Activated naive CD8-positive, alpha-beta T cell treated with anti-CD3 and anti-CD28 coated beads for 36 hours (primary cell): ENCODE results near the gene RAB3IP. TPM values are rescaled to one million over a fixed set of nuclear protein-coding genes. Genes with fewer than 3 reads are reported as not detected.

Experiments
- DNase-seq: peaks from one replicate; pipeline ENCODE4 v3.0.0; 2021
- H3K27ac Mint-ChIP-seq: one replicate; pipeline ENCODE4 v1.8.0; 2022; ENCODE audit warnings: mild to moderate bottlenecking, moderate library complexity, mixed read lengths
- H3K27me3 Mint-ChIP-seq: one replicate; pipeline ENCODE4 v1.8.0; 2022; ENCODE audit warnings: mild to moderate bottlenecking, mixed read lengths
- H3K36me3 Mint-ChIP-seq: one replicate; pipeline ENCODE4 v1.8.0; 2021; ENCODE audit warnings: mild to moderate bottlenecking, mixed read lengths
- H3K4me1 Mint-ChIP-seq: one replicate; pipeline ENCODE4 v1.8.0; 2021; ENCODE audit warnings: mixed read lengths
- H3K4me3 Mint-ChIP-seq: one replicate; pipeline ENCODE4 v1.8.0; 2022; ENCODE audit warnings: mild to moderate bottlenecking, moderate library complexity, mixed read lengths
- H3K9me3 Mint-ChIP-seq: one replicate; pipeline ENCODE4 v1.8.0; 2022; ENCODE audit warnings: mixed read lengths
- total RNA-seq, 2 experiments: library from RNA; stranded (reverse); gene quantifications; one replicate each; pipeline ENCODE4 v1.2.3, GENCODE V29; 2021

Gene RAB3IP
- total RNA-seq, result 10 to 100 TPM; 33.4 to 40.9 TPM

- Mint-ChIP-seq H3K27me3 (peaks cover 8% of the 10 kb centered on the region), H3K27ac (peak within 1 kb of the TSS; percentile 82), H3K9me3 (no peaks in the 10 kb centered on the region), H3K4me1 (peaks cover 23% of the 10 kb centered on the region), H3K36me3 (peaks cover 3% of the 10 kb centered on the region), H3K4me3 (peak within 1 kb of the TSS; percentile 80)
- DNase-seq, result peak; percentile 94
Measured at GRCh38 chr12:69738351-69739286, at the start of gene RAB3IP. TSS of gene RAB3IP (plus strand) at chr12:69738860. CDS start at chr12:69755409, 16,549 bp downstream.

- Mint-ChIP-seq H3K36me3 (no peaks in the 10 kb centered on the region), H3K9me3 (no peaks in the 10 kb centered on the region), H3K27me3 (peaks cover 24% of the 10 kb centered on the region), H3K4me1 (peaks cover 7% of the 10 kb centered on the region), H3K27ac (no peak overlapping the region), H3K4me3 (no peak overlapping the region)
- no peak for DNase-seq
Measured at GRCh38 chr12:69689638-69690037, 49.0 kb upstream of the RAB3IP start.

GRCh38 chr12:69694123-69694522 is 44.5 kb upstream of the RAB3IP start:
- Mint-ChIP-seq H3K4me3 (no peak overlapping the region), H3K27me3 (peaks cover 7% of the 10 kb centered on the region), H3K36me3 (no peaks in the 10 kb centered on the region), H3K27ac (no peak overlapping the region), H3K4me1 (peaks cover 4% of the 10 kb centered on the region), H3K9me3 (no peaks in the 10 kb centered on the region)
- DNase-seq, result no peak

- DNase-seq, result no peak
- no peaks in the 10 kb centered on the region for H3K36me3 Mint-ChIP-seq
- no peak overlapping the region for H3K27ac Mint-ChIP-seq
- peaks cover 6% of the 10 kb centered on the region for H3K27me3 Mint-ChIP-seq
- no peak overlapping the region for H3K4me3 Mint-ChIP-seq
- no peaks in the 10 kb centered on the region for H3K4me1 Mint-ChIP-seq
- H3K9me3 Mint-ChIP-seq, result no peaks in the 10 kb centered on the region
Measured at GRCh38 chr12:69698054-69698453, 40.6 kb upstream of the RAB3IP start.

GRCh38 chr12:69698769-69699540 is 39.7 kb upstream of the RAB3IP start, which contains the start of gene BEST3:
TSS of gene BEST3 (minus strand) at chr12:69699303. CDS start at chr12:69697798, 1,505 bp downstream.
- H3K4me3 Mint-ChIP-seq, result no peak within 1 kb of the TSS
- H3K27me3 Mint-ChIP-seq, result peaks cover 7% of the 10 kb centered on the region
- H3K9me3 Mint-ChIP-seq, result no peaks in the 10 kb centered on the region
- no peaks in the 10 kb centered on the region for H3K36me3 Mint-ChIP-seq
- no peak for DNase-seq
- no peaks in the 10 kb centered on the region for H3K4me1 Mint-ChIP-seq
- no peak within 1 kb of the TSS for H3K27ac Mint-ChIP-seq

GRCh38 chr12:69701826-69702225 is 36.8 kb upstream of the RAB3IP start:
- Mint-ChIP-seq H3K27ac (no peak overlapping the region), H3K4me3 (no peak overlapping the region), H3K27me3 (peaks cover 18% of the 10 kb centered on the region), H3K4me1 (no peaks in the 10 kb centered on the region), H3K9me3 (no peaks in the 10 kb centered on the region), H3K36me3 (no peaks in the 10 kb centered on the region)
- DNase-seq, result no peak

GRCh38 chr12:69703146-69703642 is 35.5 kb upstream of the RAB3IP start:
- Mint-ChIP-seq H3K4me1 (no peaks in the 10 kb centered on the region), H3K36me3 (no peaks in the 10 kb centered on the region), H3K27ac (no peak overlapping the region), H3K27me3 (peaks cover 25% of the 10 kb centered on the region), H3K4me3 (no peak overlapping the region), H3K9me3 (no peaks in the 10 kb centered on the region)
- DNase-seq, result no peak

GRCh38 chr12:69704357-69704756 is 34.3 kb upstream of the RAB3IP start:
- DNase-seq, result no peak
- Mint-ChIP-seq H3K4me1 (no peaks in the 10 kb centered on the region), H3K9me3 (no peaks in the 10 kb centered on the region), H3K4me3 (no peak overlapping the region), H3K36me3 (no peaks in the 10 kb centered on the region), H3K27ac (no peak overlapping the region), H3K27me3 (peaks cover 28% of the 10 kb centered on the region)

- Mint-ChIP-seq H3K9me3 (no peaks in the 10 kb centered on the region), H3K36me3 (no peaks in the 10 kb centered on the region), H3K4me3 (no peak overlapping the region), H3K27me3 (peaks cover 21% of the 10 kb centered on the region), H3K27ac (no peak overlapping the region), H3K4me1 (no peaks in the 10 kb centered on the region)
- no peak for DNase-seq
Measured at GRCh38 chr12:69708649-69709048, 30.0 kb upstream of the RAB3IP start.

GRCh38 chr12:69712826-69713225 is 25.8 kb upstream of the RAB3IP start:
- Mint-ChIP-seq H3K4me1 (no peaks in the 10 kb centered on the region), H3K27me3 (peaks cover 6% of the 10 kb centered on the region), H3K9me3 (no peaks in the 10 kb centered on the region), H3K36me3 (no peaks in the 10 kb centered on the region), H3K27ac (no peak overlapping the region), H3K4me3 (no peak overlapping the region)
- no peak for DNase-seq

- no peak overlapping the region for H3K27ac Mint-ChIP-seq
- no peak overlapping the region for H3K4me3 Mint-ChIP-seq
- H3K27me3 Mint-ChIP-seq, result peaks cover 3% of the 10 kb centered on the region
- no peak for DNase-seq
- no peaks in the 10 kb centered on the region for H3K9me3 Mint-ChIP-seq
- H3K36me3 Mint-ChIP-seq, result no peaks in the 10 kb centered on the region
- H3K4me1 Mint-ChIP-seq, result no peaks in the 10 kb centered on the region
Measured at GRCh38 chr12:69714542-69714941, 24.1 kb upstream of the RAB3IP start.

GRCh38 chr12:69719336-69720316 is 19.0 kb upstream of the RAB3IP start:
- H3K27ac Mint-ChIP-seq, result no peak overlapping the region
- H3K9me3 Mint-ChIP-seq, result peaks cover 2% of the 10 kb centered on the region
- no peak for DNase-seq
- peaks cover 11% of the 10 kb centered on the region for H3K27me3 Mint-ChIP-seq
- H3K36me3 Mint-ChIP-seq, result no peaks in the 10 kb centered on the region
- peaks cover 4% of the 10 kb centered on the region for H3K4me1 Mint-ChIP-seq
- H3K4me3 Mint-ChIP-seq, result no peak overlapping the region

GRCh38 chr12:69720750-69721149 is 17.9 kb upstream of the RAB3IP start:
- Mint-ChIP-seq H3K27me3 (peaks cover 11% of the 10 kb centered on the region), H3K9me3 (peaks cover 3% of the 10 kb centered on the region), H3K4me3 (no peak overlapping the region), H3K27ac (no peak overlapping the region), H3K4me1 (peaks cover 4% of the 10 kb centered on the region), H3K36me3 (no peaks in the 10 kb centered on the region)
- no peak for DNase-seq

- no peak overlapping the region for H3K27ac Mint-ChIP-seq
- H3K27me3 Mint-ChIP-seq, result peaks cover 17% of the 10 kb centered on the region
- peaks cover 3% of the 10 kb centered on the region for H3K9me3 Mint-ChIP-seq
- no peak overlapping the region for H3K4me3 Mint-ChIP-seq
- no peaks in the 10 kb centered on the region for H3K4me1 Mint-ChIP-seq
- no peaks in the 10 kb centered on the region for H3K36me3 Mint-ChIP-seq
- no peak for DNase-seq
Measured at GRCh38 chr12:69726922-69727321, 11.7 kb upstream of the RAB3IP start.
